ENCODE results near the gene OGFOD2.

The OGFOD2 gene

DNA sequence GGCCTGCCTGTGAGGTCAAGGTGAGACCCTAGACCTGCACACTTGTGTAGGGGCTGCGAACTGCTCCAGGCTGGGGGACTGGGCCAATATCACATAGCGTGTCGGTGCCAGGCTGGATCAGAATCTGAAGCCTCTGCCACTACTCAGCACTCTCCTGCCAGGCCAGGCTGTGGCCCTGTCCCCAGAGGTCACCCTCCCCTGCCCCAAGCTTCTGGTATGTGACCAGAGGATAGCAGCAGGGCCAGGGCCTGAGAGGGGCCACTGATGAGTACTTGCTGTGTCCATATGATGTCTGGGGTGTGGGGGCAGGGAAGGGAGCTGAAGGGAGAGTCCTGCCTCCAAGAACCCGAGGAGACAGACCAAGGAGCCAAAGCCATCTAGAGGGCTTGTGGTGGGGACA lies 23.3 kb downstream of the OGFOD2 start:
- no peaks in the 10 kb centered on the region for H3K27me3 ChIP-seq (replicated peaks; ENCODE audit: insufficient read depth, low read length)

DNA sequence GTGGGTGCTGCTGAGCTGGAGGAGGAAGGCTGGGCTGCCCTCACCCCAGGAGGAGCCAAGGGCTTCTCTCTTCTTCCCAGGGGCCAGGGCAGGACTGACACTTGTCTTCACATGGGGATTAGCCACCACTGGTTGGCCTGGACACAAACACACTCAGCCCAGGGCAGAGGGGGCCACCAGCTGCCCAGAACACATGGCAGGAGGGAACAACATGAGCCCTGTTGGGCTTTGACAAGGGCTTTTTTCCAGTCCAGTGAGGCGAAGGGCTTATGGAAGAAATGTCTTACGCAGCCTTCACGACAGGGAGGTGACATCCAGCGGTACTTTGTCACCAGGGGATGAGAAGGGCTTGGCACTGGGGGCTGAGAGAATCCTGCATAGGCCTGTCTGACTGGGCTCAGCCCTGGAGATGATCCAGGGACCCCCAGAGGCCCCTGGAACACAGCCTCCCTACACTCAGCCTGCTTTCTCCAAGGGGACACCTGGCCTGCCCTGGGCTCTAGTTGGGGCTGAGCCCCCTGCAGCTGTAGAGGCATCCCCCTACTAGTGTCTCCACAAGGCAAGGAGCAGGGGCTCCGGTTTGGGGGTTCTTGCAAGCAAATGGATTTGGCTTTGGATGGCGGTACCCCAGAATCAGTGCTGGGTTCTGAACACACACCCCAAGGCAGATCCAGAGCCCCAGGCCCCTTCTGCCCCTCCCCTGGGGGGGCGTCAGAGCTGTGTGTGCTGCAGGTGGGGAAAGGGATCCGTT lies 24.3 kb downstream of the OGFOD2 start:
- no peaks in the 10 kb centered on the region for H3K79me2 ChIP-seq (ENCODE audit: low read length)
- H3F3A ChIP-seq (ENCODE audit: insufficient read depth, low read length): no peaks in the 10 kb centered on the region
- no peak for DNase-seq
- no peak overlapping the region for H3K4me3 ChIP-seq (ENCODE audit: low read length)
- H3K36me3 ChIP-seq (replicated peaks; ENCODE audit: insufficient read depth, low read length): no peaks in the 10 kb centered on the region
- no peaks in the 10 kb centered on the region for H3K9me3 ChIP-seq (replicated peaks; ENCODE audit: insufficient read depth, low read length)
- H2AFZ ChIP-seq (ENCODE audit: low read length): no peak overlapping the region
- H3K27me3 ChIP-seq (replicated peaks; ENCODE audit: insufficient read depth, low read length): no peaks in the 10 kb centered on the region
- no peaks in the 10 kb centered on the region for H4K20me1 ChIP-seq (ENCODE audit: insufficient read depth, low read length)
- H3K9me2 ChIP-seq (replicated peaks; ENCODE audit: insufficient read depth, low read length): no peaks in the 10 kb centered on the region
- TF ChIP-seq EZH2 (optimal IDR thresholded peaks at IDR 0.05; ENCODE audit: low read depth, low read length) (no peak), EZH2phosphoT487 (IDR thresholded peaks at IDR 0.05; ENCODE audit: low read length) (no peak)
- TF ChIP-seq, protein P1, sequence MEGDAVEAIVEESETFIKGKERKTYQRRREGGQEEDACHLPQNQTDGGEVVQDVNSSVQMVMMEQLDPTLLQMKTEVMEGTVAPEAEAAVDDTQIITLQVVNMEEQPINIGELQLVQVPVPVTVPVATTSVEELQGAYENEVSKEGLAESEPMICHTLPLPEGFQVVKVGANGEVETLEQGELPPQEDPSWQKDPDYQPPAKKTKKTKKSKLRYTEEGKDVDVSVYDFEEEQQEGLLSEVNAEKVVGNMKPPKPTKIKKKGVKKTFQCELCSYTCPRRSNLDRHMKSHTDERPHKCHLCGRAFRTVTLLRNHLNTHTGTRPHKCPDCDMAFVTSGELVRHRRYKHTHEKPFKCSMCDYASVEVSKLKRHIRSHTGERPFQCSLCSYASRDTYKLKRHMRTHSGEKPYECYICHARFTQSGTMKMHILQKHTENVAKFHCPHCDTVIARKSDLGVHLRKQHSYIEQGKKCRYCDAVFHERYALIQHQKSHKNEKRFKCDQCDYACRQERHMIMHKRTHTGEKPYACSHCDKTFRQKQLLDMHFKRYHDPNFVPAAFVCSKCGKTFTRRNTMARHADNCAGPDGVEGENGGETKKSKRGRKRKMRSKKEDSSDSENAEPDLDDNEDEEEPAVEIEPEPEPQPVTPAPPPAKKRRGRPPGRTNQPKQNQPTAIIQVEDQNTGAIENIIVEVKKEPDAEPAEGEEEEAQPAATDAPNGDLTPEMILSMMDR (IDR thresholded peaks at IDR 0.05; ENCODE audit: low read length): no peak
- H3K4me1 ChIP-seq (ENCODE audit: low read length): no peaks in the 10 kb centered on the region
- H3K9ac ChIP-seq (ENCODE audit: low read length): no peak overlapping the region
- H3K27ac ChIP-seq (ENCODE audit: low read length): no peak overlapping the region
- H3K4me2 ChIP-seq (ENCODE audit: low read depth, low read length): no peak overlapping the region

More for the DNA sequence above, 23.3 kb downstream of the OGFOD2 start:
- H3K4me1 ChIP-seq (ENCODE audit: low read length): no peaks in the 10 kb centered on the region
- no peak overlapping the region for H3K9ac ChIP-seq (ENCODE audit: low read length)
- no peaks in the 10 kb centered on the region for H3K9me2 ChIP-seq (replicated peaks; ENCODE audit: insufficient read depth, low read length)
- H3K9me3 ChIP-seq (replicated peaks; ENCODE audit: insufficient read depth, low read length): no peaks in the 10 kb centered on the region
- TF ChIP-seq EZH2phosphoT487 (IDR thresholded peaks at IDR 0.05; ENCODE audit: low read length) (no peak), EZH2 (optimal IDR thresholded peaks at IDR 0.05; ENCODE audit: low read depth, low read length) (no peak)
- TF ChIP-seq, protein P1 (IDR thresholded peaks at IDR 0.05; ENCODE audit: low read length): no peak
- H4K20me1 ChIP-seq (ENCODE audit: insufficient read depth, low read length): no peaks in the 10 kb centered on the region
- H3K36me3 ChIP-seq (replicated peaks; ENCODE audit: insufficient read depth, low read length): no peaks in the 10 kb centered on the region
- DNase-seq: no peak
- H2AFZ ChIP-seq (ENCODE audit: low read length): no peak overlapping the region
- no peaks in the 10 kb centered on the region for H3F3A ChIP-seq (ENCODE audit: insufficient read depth, low read length)
- H3K4me3 ChIP-seq (ENCODE audit: low read length): no peak overlapping the region
- H3K4me2 ChIP-seq (ENCODE audit: low read depth, low read length): no peak overlapping the region
- no peak overlapping the region for H3K27ac ChIP-seq (ENCODE audit: low read length)
- H3K79me2 ChIP-seq (ENCODE audit: low read length): no peaks in the 10 kb centered on the region

DNA sequence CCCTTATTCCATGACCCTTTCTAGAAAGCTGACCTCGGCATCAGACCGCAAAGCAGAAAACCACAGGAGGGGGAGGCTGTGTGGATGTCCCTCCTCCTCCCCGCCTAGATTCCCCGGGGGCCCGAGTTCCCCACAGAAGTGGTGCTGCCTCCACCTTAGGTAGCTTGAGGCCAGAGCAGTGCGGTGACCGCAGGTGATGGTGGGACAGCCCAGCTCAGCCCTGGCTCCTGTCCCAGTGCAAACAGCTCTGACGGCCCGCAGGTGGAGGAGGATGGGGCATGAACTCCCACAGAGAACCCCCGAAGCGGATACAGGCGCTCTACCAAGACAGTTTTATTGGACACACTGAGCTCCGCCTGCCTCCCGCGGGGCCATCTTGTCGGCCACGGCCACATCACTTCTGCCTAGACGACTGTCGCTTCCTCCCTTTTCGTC lies 25.0 kb downstream of the OGFOD2 start:
- H4K20me1 ChIP-seq (ENCODE audit: insufficient read depth, low read length): no peaks in the 10 kb centered on the region
- no peak overlapping the region for H3K9ac ChIP-seq (ENCODE audit: low read length)
- no peak overlapping the region for H2AFZ ChIP-seq (ENCODE audit: low read length)
- no peak overlapping the region for H3K4me2 ChIP-seq (ENCODE audit: low read depth, low read length)
- no peaks in the 10 kb centered on the region for H3K9me2 ChIP-seq (replicated peaks; ENCODE audit: insufficient read depth, low read length)
- no peaks in the 10 kb centered on the region for H3K27me3 ChIP-seq (replicated peaks; ENCODE audit: insufficient read depth, low read length)
- H3K9me3 ChIP-seq (replicated peaks; ENCODE audit: insufficient read depth, low read length): no peaks in the 10 kb centered on the region
- H3F3A ChIP-seq (ENCODE audit: insufficient read depth, low read length): no peaks in the 10 kb centered on the region
- DNase-seq: no peak
- no peak overlapping the region for H3K4me3 ChIP-seq (ENCODE audit: low read length)
- no peak for TF ChIP-seq EZH2phosphoT487 (IDR thresholded peaks at IDR 0.05; ENCODE audit: low read length)
- no peak for TF ChIP-seq EZH2 (optimal IDR thresholded peaks at IDR 0.05; ENCODE audit: low read depth, low read length)
- TF ChIP-seq, protein P1 (IDR thresholded peaks at IDR 0.05; ENCODE audit: low read length): no peak
- H3K4me1 ChIP-seq (ENCODE audit: low read length): no peaks in the 10 kb centered on the region
- H3K36me3 ChIP-seq (replicated peaks; ENCODE audit: insufficient read depth, low read length): no peaks in the 10 kb centered on the region
- H3K79me2 ChIP-seq (ENCODE audit: low read length): no peaks in the 10 kb centered on the region
- no peak overlapping the region for H3K27ac ChIP-seq (ENCODE audit: low read length)

Measured in MM.1S (cell line).